Skin of body (tissue), 2 donors: ENCODE results near the gene SNX18. TPM values are rescaled to one million over a fixed set of nuclear protein-coding genes. Genes with fewer than 3 reads are reported as not detected.

Source experiments
- DNase-seq: peaks from one replicate; lab custom pipeline; 2025; lab: John Stamatoyannopoulos, UW
- total RNA-seq: library from RNA; depleted of rRNA; stranded (reverse); fragments of >200 nt; gene quantifications from one replicate; pipeline ENCODE4 v1.2.3, GENCODE V29; 2014

SNX18 gene
- total RNA-seq, 1 donor from 2014 or later, result 33.9 TPM

DNA sequence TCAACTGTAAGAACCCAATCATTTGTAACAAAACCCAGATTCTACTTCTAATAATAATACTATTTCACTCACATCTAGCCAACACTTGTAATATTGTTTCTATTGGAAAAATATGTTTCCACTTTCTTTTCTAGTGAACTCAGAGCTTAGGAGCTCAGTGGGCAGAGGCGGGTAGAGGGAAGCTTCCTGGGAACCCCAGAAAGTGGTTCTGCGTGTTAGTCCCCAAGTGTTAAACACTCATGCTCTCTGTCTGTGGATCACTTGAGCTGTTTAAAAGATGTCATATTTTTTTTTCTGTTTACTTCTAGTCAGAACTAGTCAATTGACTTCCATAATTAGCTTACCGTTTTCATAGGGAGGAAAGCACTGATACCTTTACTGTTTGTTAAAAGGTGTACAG, 20.6 kb downstream of the SNX18 start:
- peak; percentile 59 for DNase-seq

DNA sequence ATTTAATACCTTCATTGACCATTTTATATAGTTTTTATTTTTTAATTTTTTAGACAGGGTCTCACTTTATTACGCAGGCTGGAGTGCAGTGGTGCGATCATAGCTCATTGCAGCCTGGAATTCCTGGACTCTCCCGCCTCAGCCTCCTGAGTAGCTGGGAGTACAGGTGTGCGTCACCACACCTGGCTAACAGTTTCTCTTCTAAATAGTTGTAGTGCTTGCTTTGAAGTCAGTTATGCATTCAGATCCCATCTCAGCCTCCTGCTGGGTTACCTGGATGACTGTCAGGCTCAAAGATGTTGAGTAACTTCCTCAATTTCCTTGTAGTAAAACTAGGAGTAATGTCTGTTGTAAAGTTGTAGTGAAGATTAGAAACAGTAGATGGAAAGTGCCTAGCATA, 21.4 kb downstream of the SNX18 start:
- DNase-seq, result no peak

DNA sequence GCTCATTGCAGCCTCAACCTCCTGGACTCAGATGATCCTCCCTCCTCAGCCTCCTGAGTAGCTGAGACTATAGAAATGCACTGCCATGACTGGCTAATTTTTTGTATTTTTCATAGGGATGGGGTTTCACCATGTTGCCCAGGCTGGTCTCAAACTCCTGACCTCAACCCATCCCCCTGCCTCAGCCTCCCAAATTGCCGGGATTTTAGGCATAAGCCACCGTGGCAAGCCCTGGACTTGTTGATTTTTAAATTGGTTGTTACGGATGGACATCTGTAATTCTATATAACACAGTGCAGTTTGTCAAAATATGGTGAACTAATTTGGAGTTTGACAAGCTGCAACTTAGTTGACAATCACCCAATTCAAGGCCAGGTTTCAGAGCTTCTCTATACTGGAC, 22.7 kb downstream of the SNX18 start:
- no peak for DNase-seq

DNA sequence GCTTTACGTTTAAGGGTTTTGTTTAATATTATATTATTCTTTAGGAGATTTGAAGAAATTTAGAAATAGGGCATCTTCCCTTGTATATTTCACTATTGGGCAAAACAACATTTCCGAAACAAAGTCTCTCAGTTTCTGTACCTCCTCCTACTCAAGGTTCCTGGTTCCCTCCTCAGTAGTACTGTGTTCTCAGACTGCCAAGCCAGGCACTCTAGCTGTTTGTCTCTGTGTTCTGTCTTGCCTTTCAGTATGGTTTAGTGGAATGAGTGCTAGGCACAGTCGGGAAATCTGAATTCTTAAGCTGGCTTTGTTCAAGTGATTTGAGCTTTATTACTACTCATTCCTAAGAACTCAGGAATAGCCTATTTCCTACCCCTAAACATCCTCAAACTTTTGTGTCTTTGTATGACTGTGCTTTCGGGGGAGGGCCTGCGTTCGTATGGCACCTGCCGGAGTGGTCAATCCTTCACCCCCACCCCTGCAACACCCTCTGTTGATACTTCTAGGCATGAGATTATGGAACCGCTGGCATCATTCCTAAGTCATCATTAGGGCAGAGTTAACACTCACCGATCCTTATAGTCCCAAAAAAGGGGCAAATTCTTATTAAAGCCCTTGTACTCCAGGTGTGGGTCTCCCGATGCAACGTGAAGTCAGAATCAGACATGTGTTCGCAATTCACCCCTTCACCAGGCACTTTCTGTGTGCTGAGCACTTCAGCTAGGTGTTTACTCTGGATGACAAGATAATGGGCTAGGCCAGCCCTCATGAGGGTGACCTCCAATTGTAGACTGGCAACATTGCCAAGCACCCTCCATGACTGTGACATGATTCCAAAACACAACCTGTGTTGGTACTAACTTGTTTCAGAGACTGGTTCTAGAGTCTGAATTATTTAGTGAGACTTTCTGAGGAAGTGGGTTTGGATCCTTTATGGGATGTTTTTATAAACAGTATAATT, 24.5 kb downstream of the SNX18 start:
- no peak for DNase-seq

DNA sequence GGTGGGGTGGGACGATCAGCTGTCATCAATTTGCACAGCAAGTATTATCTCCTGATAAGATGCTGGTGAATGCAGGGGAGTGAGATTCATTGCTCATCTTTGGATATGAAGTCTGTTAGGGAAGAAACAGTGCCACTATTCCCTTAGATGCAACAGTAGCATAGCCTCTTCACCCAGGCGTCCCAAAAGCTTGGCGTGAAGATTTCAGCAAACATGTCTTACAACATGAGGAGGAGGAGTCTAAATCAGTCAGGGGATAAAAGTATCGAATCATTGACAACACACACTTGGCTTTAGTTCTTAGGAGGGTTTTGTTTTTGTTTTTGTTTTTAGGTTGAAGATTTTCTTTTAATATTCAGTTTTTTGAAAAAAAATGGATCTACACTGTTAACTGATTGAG, 26.5 kb downstream of the SNX18 start:
- DNase-seq, result no peak

DNA sequence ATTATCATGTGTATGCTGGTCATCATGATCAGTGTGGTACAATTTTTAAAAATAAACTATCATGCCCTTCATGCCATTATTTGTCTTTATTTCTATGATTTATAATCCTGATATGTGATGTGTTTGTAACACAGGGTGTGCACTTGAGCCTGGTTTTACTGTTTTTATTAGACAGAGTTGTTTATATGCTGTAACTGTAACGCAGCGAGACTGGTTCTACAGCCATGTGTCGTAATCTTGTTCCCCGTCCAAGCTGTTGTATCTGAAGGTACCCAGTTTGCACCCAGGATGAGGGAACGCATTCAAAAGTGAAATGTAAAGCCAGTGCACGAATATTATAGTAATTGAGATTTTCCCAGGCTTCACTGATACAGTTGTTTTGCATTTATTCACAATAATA, 28.2 kb downstream of the SNX18 start:
- no peak for DNase-seq

DNA sequence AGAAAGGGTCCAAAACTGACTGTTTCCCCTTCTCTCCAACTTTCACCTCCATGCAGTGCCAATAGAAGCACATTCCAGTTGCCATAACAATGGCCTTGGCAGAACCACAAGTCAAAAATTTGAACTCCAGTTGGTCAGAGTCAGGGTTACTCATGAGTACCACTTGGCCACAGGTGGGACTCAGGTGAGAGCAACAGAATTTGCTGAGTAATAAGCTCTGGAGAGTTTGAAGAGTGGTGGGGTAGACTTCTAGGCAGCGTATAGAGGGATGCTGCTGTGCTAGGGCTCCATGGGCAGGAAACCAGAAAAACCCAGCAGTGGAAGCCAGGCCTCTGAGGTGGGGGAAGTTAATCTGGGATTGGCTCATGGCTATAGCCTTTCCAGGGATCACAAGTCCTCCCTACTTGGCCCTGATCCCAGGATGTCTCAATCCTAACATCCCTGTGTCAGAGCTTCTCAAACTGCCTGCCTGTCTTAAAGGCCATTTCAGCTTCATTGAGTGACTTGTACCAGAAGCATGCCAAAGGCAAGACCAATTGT, 30.2 kb downstream of the SNX18 start:
- DNase-seq, result no peak

DNA sequence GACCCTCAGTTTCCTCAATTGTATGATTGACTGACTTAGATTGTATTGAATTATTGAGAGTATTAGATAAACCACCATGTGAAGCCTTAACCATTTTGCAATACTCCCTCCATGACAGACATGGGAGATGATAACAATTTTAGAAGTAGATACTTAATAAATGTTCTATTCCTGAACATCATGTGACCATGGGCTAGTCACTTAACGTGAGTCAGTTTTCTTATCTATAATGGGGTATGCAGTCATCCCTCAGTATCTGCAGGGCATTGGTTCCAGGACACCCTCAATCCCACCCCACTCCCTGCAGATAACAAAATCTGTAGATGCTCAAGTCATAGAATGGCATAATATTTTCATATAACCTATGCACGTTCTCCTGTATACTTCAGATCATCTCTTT, 31.0 kb downstream of the SNX18 start:
- no peak for DNase-seq

DNA sequence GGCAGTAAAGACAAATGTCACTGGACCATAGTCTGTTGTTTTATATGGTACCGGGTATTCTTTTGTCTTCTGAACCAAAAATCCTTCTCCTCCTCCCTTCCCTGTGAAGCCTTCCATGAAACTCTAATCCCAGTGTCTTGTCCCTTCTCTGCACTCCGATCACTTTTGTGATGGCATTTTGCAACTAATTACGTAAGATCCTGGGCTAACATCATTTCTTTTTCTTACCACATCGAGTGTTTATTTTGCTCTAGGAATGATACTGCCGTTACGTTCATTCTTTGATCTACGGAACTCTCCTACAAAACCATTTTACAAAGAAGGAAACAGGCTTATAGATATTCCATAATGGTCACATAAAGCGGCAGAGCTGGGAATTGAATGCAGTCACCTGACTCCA, 33.7 kb downstream of the SNX18 start:
- DNase-seq, result no peak

DNA sequence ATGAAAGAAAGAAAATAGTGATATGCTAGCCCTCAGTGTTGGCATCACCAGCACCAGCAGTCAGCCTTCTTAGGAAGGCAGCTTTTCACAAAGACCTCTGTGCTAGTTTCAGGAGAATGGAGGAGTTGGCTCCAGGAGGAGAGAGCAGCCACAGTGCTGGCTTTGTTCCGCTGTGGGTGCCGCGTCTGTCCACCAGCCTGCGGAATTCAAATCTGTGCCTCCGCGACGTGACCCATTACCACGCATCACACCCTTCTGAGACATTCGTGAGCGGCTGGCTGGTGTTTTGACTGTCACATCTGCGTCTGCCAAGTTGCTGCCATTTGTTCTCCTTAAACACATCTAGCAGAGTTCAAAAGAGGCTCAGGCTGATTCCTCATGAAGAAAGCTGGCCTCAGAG, 34.4 kb downstream of the SNX18 start:
- no peak for DNase-seq

DNA sequence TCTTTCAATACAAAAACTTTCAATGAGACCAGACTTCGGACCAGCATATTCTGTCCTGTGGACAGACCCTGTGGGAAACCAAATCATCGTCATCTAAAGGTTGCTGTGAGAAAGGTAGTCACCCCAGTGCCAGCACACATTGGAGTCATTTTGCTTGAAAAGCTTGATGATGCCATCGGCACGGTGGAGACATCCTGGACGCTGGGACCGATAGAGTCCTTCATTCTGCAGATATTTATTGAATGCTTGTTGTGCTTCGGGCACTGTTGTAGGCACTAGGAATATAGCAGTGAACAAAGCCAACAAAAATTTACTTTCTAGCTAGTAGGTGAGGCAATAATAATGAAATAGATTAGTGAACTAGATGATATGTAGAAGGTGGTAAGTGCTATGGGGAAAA, 34.9 kb downstream of the SNX18 start:
- no peak for DNase-seq

DNA sequence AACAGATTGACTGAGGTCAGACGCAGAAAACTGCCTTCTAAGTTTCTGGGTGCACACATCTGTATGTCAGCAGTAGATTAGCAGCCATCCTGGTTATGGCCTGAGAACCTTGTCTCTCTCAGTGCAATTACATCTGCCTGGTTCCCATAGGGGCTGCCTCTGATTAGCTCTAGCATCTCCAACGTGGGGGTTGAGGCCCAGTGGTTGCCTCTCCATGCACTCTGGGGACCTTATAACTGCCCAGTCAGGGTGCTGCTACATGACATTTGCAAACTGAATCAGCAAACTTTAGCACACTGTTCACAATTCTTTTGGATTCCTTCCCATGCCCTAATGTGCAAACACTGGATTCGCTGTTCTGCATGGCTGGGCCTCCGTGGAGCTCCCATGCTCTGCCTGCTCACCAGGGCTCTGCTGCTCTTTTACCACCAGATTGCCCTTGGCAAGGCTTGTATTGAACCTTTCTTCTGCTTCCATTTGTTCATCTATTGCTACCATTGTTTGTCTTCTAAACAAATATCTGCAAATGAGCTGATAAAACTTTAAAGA, 36.2 kb downstream of the SNX18 start:
- DNase-seq, result no peak

DNA sequence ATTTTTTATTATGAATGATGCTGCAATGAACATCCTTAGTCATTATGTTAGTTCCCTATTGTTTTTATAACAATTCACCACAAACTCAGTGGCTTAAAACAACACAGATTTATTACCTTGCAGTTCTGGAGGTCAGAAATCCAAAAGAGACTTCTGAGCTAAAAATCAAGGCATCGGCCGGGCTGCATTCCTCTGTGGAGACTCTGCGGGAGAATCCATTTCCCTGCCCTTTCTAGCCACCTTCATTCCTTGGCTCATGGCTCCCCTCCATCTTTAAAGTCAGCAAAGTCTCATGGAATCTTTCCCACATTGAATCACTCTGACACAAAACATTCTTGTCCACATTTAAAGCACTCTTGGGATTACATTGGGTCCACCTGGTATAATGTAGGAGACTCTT, 38.6 kb downstream of the SNX18 start:
- DNase-seq, result no peak

DNA sequence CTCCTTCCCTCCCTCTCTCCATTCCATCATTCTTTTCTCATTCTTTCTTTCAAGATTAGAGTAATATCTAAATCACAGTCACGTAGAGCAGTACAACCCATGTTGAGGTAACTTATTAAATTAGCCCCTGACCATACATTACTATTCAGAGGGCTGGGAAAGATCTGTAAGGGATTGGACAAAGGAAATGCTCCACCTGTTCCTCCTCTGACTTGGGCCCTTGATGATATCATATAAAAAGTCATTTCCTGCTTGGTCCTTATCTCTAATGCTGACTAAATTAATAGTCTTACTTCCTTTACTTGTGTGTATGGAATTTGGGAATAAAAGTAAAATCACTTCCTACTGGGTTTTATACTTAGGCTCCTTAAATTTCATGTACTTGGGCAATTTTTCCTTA, 40.8 kb downstream of the SNX18 start:
- DNase-seq, result no peak

DNA sequence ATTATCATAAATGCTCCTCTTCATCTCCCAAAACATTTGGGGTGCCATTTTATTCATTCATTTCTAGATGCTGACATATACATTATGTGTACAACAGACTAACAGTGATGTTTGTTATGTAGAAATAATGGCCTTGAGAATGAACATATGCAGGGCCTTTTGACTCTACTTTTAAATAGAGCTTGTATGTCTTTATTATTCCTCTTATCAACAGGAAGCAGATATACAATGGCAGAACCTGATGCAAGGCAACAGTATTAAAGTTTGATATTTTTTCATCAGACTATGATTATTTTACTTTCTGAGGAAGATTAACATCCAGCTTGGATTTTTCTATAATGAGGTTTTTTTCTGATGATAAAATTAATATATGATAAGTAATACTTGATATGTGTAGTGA, 44.1 kb downstream of the SNX18 start:
- DNase-seq, result no peak

DNA sequence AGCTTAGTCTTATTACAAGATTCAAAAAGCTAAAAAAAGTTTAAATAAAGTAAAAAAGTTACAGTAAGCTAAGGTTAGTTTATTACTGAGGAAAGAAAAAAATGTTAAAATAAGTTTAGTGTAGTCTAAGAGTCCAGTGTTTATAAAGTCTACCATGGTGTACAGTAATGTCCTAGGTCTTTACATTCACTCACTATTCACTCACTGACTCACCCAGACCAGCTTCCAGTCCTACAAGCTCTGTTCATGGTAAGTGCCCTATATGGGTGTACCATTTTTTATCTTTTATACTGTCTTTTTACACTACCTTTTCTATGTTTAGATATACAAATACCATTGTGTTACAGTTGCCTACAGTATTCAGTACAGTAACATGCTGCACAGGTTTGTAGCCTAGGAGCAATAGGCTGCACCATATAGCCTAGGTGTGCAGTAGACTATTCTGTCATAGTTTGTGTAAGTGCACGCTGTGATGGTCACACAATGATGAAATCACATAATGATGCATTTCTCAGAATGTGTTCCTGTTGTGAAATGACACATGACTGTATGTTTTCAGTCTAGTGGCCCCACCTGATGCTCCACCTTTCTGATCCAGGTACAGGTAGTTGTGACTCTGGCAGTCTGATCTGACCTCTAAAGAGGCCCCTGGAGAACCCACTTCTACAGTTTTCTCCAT, 45.7 kb downstream of the SNX18 start:
- DNase-seq, result no peak

DNA sequence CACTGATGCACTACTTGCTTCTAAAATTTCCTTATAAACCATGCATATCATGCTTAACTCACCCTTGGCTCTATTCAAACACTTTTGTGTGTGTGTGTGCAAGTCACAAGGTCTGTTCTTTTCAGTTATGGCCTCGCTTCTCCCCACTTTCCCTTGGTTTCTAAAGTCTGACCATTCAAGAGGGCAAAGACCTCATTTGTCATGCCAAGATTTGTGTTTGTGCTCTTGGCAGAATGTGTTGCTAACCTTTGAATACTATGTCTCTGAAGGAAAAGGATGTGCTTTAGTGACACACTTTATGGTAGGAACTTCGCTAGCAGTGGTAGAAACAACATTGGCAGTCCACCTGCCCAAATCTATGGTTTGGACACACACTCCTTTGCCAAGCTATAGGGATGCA, 50.4 kb downstream of the SNX18 start:
- DNase-seq, result no peak

DNA sequence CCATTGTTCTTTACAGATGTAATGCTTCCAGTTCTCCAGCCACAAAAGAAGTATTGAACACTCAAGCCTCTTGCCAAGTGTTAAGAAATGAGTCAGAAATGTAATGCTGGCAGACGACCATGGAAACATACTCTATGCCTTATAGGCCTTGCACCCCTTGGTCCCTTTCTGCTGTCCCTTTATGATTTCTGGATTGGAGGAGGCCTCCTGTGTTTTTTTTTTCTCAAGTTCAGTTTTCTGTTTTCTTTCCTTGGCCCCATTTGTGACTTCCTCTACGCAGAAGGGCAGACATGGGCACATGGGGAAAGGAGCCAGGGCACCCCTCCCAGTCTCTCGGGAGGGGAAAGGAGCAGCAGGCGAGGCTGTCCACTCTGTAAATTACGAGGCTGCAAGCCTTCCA, 53.4 kb downstream of the SNX18 start:
- DNase-seq, result peak; percentile 79

DNA sequence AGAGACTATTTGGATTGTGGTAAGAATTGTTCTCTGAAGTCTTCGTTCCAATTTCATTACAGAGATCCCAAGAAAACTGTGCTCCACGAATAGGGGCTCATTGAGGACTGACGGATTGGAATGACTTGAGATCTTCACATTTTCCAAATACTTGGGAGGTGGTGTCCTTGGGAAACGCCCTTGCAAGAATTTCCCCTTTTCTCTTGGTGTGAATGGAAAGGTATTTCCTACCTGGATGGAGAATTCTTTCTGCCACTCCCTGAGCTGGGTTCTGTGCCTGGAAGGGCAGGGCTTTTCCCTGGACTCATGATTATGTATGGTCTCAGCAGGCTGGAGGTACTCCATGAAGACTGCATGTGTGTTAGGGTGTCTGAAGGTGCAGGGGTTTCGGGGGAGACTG, 53.9 kb downstream of the SNX18 start:
- DNase-seq, result no peak

DNA sequence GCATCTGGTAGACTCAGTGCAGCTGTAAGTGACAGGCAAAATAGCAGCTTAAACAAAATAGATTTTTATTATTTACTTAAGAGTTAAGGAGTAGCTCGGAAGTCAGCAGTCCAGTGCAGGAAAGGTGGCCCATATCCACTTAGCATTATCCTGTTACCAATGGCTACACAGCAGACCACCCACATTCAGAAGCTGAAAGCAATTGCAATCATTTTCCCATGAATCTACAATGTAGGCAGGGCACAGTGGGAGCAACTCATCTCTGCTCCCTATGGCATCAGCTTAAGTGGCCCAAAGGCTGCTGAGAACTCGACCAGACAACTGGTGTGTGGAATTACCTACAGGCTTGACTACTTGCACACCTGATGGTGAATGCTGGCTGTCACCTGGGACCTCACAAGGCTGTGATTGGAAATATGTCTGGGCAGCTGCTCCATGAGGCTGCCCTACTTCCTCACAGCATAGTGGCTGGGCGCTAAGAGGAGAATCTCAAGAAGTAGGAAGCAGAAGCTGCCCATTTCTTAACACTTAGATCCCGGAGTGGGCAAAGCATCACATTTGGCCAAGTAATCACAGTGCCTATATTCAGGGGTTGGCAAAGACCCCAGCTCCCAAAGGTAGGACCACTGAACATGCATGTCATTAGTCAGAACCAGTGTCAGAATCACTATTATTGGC, 56.4 kb downstream of the SNX18 start:
- DNase-seq, result no peak

DNA sequence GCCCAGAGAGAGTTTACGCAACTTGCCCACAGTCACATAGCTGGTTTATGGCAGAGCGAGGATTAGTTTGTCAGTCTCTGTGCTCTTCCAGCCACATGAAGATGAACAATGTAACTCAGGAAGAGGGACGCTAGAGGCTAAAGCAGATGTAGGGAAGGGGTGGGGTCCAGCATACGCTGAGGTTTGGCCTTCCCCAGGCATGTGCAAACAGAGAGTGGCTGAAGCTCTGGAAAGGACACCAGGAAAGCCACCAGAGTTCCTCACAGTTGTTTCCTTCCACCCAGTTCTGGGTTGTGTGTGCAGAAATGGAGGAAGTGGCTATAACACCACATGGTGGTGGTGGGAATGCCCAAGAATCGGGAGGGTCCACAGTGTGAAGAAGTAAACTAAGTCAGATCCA, 60.0 kb downstream of the SNX18 start:
- no peak for DNase-seq
